Measurements from ENCODE around the gene CYP2W1. TPM values are rescaled to one million over a fixed set of nuclear protein-coding genes. Genes with fewer than 3 reads are reported as not detected.
A peak's percentile ranks its signal among the peaks of the same experiment; 100 is the strongest.

CYP2W1 gene
- total and polyA plus RNA-seq, 8 donors, result 6.2 to 16.9 (median 9.0) TPM; not detected in 2

- intact Hi-C loops (cut with DNase I), result no loop called here
Observed at GRCh38 chr7:970744-971143, 12.2 kb upstream of the CYP2W1 start.

DNA sequence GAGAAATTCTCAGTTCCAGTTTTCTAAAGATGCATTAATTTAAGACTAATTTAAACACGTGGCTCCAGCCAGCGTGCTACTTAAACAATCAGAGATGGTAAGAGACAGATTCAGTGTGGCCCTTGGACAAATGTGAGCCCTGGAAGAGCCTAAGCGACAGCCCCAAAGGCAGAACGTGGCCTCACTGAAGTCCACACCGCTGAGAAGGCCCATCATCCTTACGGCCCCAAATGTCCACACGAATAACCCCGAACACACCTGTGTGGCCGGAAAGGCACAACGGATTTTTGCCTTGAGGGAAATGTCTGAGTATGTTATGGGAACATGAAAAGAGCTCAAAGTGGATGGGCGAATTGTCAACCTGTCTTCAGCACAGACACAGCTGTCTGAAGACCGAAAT is 10.9 kb upstream of the CYP2W1 start:
- Histone ChIP-seq H3K27me3 (no peaks in the 10 kb centered on the region), H3K36me3 (peaks cover 6 to 61% of the 10 kb centered on the region in 2 donors), H3K4me1 (peaks cover 17 to 49% of the 10 kb centered on the region in 2 donors), H3K27ac (no peak overlapping the region), H3K9me3 (no peaks in the 10 kb centered on the region), H3K4me3 (no peak overlapping the region)
- ATAC-seq, result no peak
- intact Hi-C loops (cut with DNase I), result no loop called here
- no peak for TF ChIP-seq CTCF (IDR thresholded peaks at IDR 0.05)
- DNase-seq, result no peak

More at GRCh38 chr7:970744-971143, 12.2 kb upstream of the CYP2W1 start:
- H3K27ac ChIP-seq, result no peak overlapping the region
- no peak for DNase-seq
- ATAC-seq, result no peak
- no peak overlapping the region for H3K4me3 ChIP-seq
- no peaks in the 10 kb centered on the region for H3K27me3 ChIP-seq
- no peak for TF ChIP-seq CTCF (IDR thresholded peaks at IDR 0.05)
- peaks cover 17 to 58% of the 10 kb centered on the region in 2 donors for H3K4me1 ChIP-seq
- H3K36me3 ChIP-seq, result peaks cover 6 to 70% of the 10 kb centered on the region in 2 donors
- H3K9me3 ChIP-seq, result no peaks in the 10 kb centered on the region

- DNase-seq (no peak), ATAC-seq (no peak)
- Histone ChIP-seq H3K27ac (no peak overlapping the region), H3K36me3 (peaks cover 6 to 54% of the 10 kb centered on the region in 2 donors), H3K4me1 (peaks cover 17 to 48% of the 10 kb centered on the region in 2 donors), H3K27me3 (no peaks in the 10 kb centered on the region), H3K4me3 (no peak overlapping the region), H3K9me3 (no peaks in the 10 kb centered on the region)
- intact Hi-C loops (cut with DNase I), result no loop called here
- no peak for TF ChIP-seq CTCF (IDR thresholded peaks at IDR 0.05)
Observed at GRCh38 chr7:972676-973309, 10.2 kb upstream of the CYP2W1 start.

DNA sequence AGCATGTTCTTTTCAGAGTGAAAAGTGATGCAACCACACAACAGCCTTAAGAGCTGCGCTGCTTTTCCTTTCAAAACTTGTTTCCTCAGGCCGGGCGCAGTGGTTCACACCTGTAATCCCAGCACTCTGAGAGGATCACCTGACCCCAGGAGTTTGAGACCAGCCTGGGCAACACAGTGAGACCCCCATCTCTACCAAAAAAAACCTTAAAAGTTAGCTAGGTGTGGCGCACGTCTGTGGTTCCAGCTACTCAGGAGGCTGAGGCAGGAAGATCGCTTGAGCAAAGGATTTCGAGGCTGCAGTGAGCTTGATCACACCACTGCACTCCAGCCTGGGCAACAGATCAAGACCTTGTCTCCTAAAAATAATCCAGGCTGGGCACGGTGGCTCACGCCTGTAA is 9.7 kb upstream of the CYP2W1 start:
- DNase-seq (no peak), ATAC-seq (no peak)
- H3K4me3 ChIP-seq, result peak overlapping the region in 1 of 2 donors; percentile 89
- no peaks in the 10 kb centered on the region for H3K9me3 ChIP-seq
- peaks cover 6 to 49% of the 10 kb centered on the region in 2 donors for H3K36me3 ChIP-seq
- no peak overlapping the region for H3K27ac ChIP-seq
- H3K4me1 ChIP-seq, result peaks cover 17 to 46% of the 10 kb centered on the region in 2 donors
- intact Hi-C loops (cut with DNase I), result no loop called here
- TF ChIP-seq CTCF (IDR thresholded peaks at IDR 0.05), result no peak
- no peaks in the 10 kb centered on the region for H3K27me3 ChIP-seq

GRCh38 chr7:974172-974571 is 8.8 kb upstream of the CYP2W1 start:
- peak overlapping the region in 1 of 2 donors; percentile 95 for H3K27ac ChIP-seq

More at GRCh38 chr7:974172-974571, 8.8 kb upstream of the CYP2W1 start:
- ATAC-seq (no peak), DNase-seq (no peak)
- intact Hi-C loops (cut with DNase I), result no loop called here
- H3K4me3 ChIP-seq, result peak overlapping the region; percentile 89 to 100
- peaks cover 17 to 38% of the 10 kb centered on the region in 2 donors for H3K4me1 ChIP-seq
- H3K27me3 ChIP-seq, result no peaks in the 10 kb centered on the region
- H3K36me3 ChIP-seq, result peaks cover 6 to 40% of the 10 kb centered on the region in 2 donors
- TF ChIP-seq CTCF (IDR thresholded peaks at IDR 0.05), result no peak
- H3K9me3 ChIP-seq, result no peaks in the 10 kb centered on the region

All from left lung (tissue), 10 donors.